HUES64 (cell line): ENCODE results near the gene IQCF2.
"Not testable (repeated sequence)": the region's sequence is repeated elsewhere in the genome, so short reads cannot be mapped to it uniquely, and the experiment has no call there.

Source experiments
- H3K27ac ChIP-seq: 2 replicates; pipeline ENCODE4 v1.7.0; 2013; ENCODE audit warnings: low read depth, low read length, inconsistent platforms
- H3K27me3 ChIP-seq: 2 replicates; pipeline ENCODE4 v1.6.1; 2013; ENCODE audit warnings: mild to moderate bottlenecking, low read length; ENCODE audit not compliant: insufficient read depth
- H3K36me3 ChIP-seq: 2 replicates; pipeline ENCODE4 v1.6.1; 2013; ENCODE audit warnings: mild to moderate bottlenecking, low read length; ENCODE audit not compliant: insufficient read depth
- H3K4me1 ChIP-seq: 2 replicates; pipeline ENCODE4 v1.6.1; 2013; ENCODE audit warnings: mild to moderate bottlenecking, low read length, moderate library complexity; ENCODE audit not compliant: insufficient read depth
- H3K4me3 ChIP-seq: 2 replicates; pipeline ENCODE4 v1.5.1; 2013; ENCODE audit warnings: mild to moderate bottlenecking, low read length, moderate library complexity
- H3K9ac ChIP-seq: 2 replicates; pipeline ENCODE4 v1.6.1; 2013; ENCODE audit warnings: mild to moderate bottlenecking, low read depth, low read length
- H3K9me3 ChIP-seq: 2 replicates; pipeline ENCODE4 v1.6.1; 2013; ENCODE audit warnings: low read depth, low read length; ENCODE audit not compliant: insufficient read depth
- WGBS: fragments of 150-250, 120-280 bp; methylation state at CpG from one replicate; pipeline ENCODE4 v1.1.7; 2013; ENCODE audit warnings: missing lambda C conversion rate; 5-methylcytosine and 5-hydroxymethylcytosine counted together

Gene IQCF2

GRCh38 chr3:51879937-51880336 is 18.5 kb downstream of the IQCF2 start:
- no peak overlapping the region for H3K9ac ChIP-seq
- H3K36me3 ChIP-seq, result no peaks in the 10 kb centered on the region
- no peaks in the 10 kb centered on the region for H3K4me1 ChIP-seq
- H3K27me3 ChIP-seq, result no peaks in the 10 kb centered on the region
- H3K9me3 ChIP-seq, result no peaks in the 10 kb centered on the region
- no peak overlapping the region for H3K27ac ChIP-seq
- no peak overlapping the region for H3K4me3 ChIP-seq
- WGBS, result 100% methylated on average over 1 of the region's 2 CpGs

GRCh38 chr3:51886447-51886846 is 25.0 kb downstream of the IQCF2 start:
- H3K27ac ChIP-seq, result no peak overlapping the region
- H3K4me1 ChIP-seq, result no peaks in the 10 kb centered on the region
- no peaks in the 10 kb centered on the region for H3K36me3 ChIP-seq
- H3K9ac ChIP-seq, result no peak overlapping the region
- no peaks in the 10 kb centered on the region for H3K27me3 ChIP-seq
- no peak overlapping the region for H3K4me3 ChIP-seq
- H3K9me3 ChIP-seq, result no peaks in the 10 kb centered on the region

GRCh38 chr3:51887620-51888019 is 26.2 kb downstream of the IQCF2 start:
- Histone ChIP-seq H3K4me1 (no peaks in the 10 kb centered on the region), H3K9me3 (no peaks in the 10 kb centered on the region), H3K27ac (no peak overlapping the region), H3K27me3 (no peaks in the 10 kb centered on the region), H3K4me3 (no peak overlapping the region), H3K9ac (no peak overlapping the region), H3K36me3 (no peaks in the 10 kb centered on the region)
- WGBS, result 93% methylated on average over 2 of the region's 2 CpGs

- H3K4me3 ChIP-seq, result no peak overlapping the region
- no peak overlapping the region for H3K9ac ChIP-seq
- 95% methylated on average over 12 of the region's 12 CpGs for WGBS
- no peaks in the 10 kb centered on the region for H3K27me3 ChIP-seq
- H3K4me1 ChIP-seq, result no peaks in the 10 kb centered on the region
- H3K9me3 ChIP-seq, result no peaks in the 10 kb centered on the region
- no peak overlapping the region for H3K27ac ChIP-seq
- no peaks in the 10 kb centered on the region for H3K36me3 ChIP-seq
Measured at GRCh38 chr3:51888463-51889105, 27.2 kb downstream of the IQCF2 start.

GRCh38 chr3:51891242-51892039 is 30.0 kb downstream of the IQCF2 start:
- H3K27me3 ChIP-seq, result no peaks in the 10 kb centered on the region
- no peaks in the 10 kb centered on the region for H3K4me1 ChIP-seq
- no peak overlapping the region for H3K27ac ChIP-seq
- no peaks in the 10 kb centered on the region for H3K9me3 ChIP-seq
- no peak overlapping the region for H3K4me3 ChIP-seq
- no peaks in the 10 kb centered on the region for H3K36me3 ChIP-seq
- WGBS, result 91% methylated on average over 7 of the region's 7 CpGs
- no peak overlapping the region for H3K9ac ChIP-seq

- Histone ChIP-seq H3K9me3 (no peaks in the 10 kb centered on the region), H3K4me1 (no peaks in the 10 kb centered on the region), H3K36me3 (no peaks in the 10 kb centered on the region), H3K4me3 (no peak overlapping the region), H3K9ac (no peak overlapping the region), H3K27ac (no peak overlapping the region), H3K27me3 (no peaks in the 10 kb centered on the region)
- WGBS, result 92% methylated on average over 4 of the region's 4 CpGs
Measured at GRCh38 chr3:51894391-51894790, 33.0 kb downstream of the IQCF2 start.

- Histone ChIP-seq H3K9me3 (no peaks in the 10 kb centered on the region), H3K36me3 (no peaks in the 10 kb centered on the region), H3K27me3 (no peaks in the 10 kb centered on the region), H3K4me1 (no peaks in the 10 kb centered on the region), H3K9ac (no peak overlapping the region), H3K27ac (no peak overlapping the region), H3K4me3 (no peak overlapping the region)
- WGBS, result 95% methylated on average over 16 of the region's 16 CpGs
Measured at GRCh38 chr3:51894939-51895338, 33.5 kb downstream of the IQCF2 start.

GRCh38 chr3:51896607-51897305 is 35.3 kb downstream of the IQCF2 start:
- no peaks in the 10 kb centered on the region for H3K27me3 ChIP-seq
- WGBS, result 96% methylated on average over 10 of the region's 10 CpGs
- no peaks in the 10 kb centered on the region for H3K9me3 ChIP-seq
- no peaks in the 10 kb centered on the region for H3K36me3 ChIP-seq
- H3K27ac ChIP-seq, result no peak overlapping the region
- peaks cover 8% of the 10 kb centered on the region; the same call in 1 of the 2 replicates for H3K4me1 ChIP-seq
- no peak overlapping the region for H3K9ac ChIP-seq
- H3K4me3 ChIP-seq, result no peak overlapping the region

GRCh38 chr3:51897391-51897790 is 36.0 kb downstream of the IQCF2 start:
- H3K36me3 ChIP-seq, result no peaks in the 10 kb centered on the region
- H3K27ac ChIP-seq, result no peak overlapping the region
- H3K27me3 ChIP-seq, result no peaks in the 10 kb centered on the region
- WGBS, result 95% methylated on average over 15 of the region's 15 CpGs
- no peak overlapping the region for H3K9ac ChIP-seq
- H3K9me3 ChIP-seq, result no peaks in the 10 kb centered on the region
- H3K4me1 ChIP-seq, result peaks cover 8% of the 10 kb centered on the region; the same call in 1 of the 2 replicates
- no peak overlapping the region for H3K4me3 ChIP-seq

- 93% methylated on average over 7 of the region's 7 CpGs for WGBS
- H3K27ac ChIP-seq, H3K27me3 ChIP-seq, H3K4me3 ChIP-seq, H3K9ac ChIP-seq, H3K9me3 ChIP-seq, H3K36me3 ChIP-seq, H3K4me1 ChIP-seq: not testable (repeated sequence)
Measured at GRCh38 chr3:51900043-51900442, 38.6 kb downstream of the IQCF2 start.

- H3K27me3 ChIP-seq, H3K36me3 ChIP-seq, H3K4me1 ChIP-seq, H3K27ac ChIP-seq, H3K9ac ChIP-seq, H3K4me3 ChIP-seq, H3K9me3 ChIP-seq: not testable (repeated sequence)
- WGBS, result 75% methylated on average over 6 of the region's 7 CpGs
Measured at GRCh38 chr3:51902361-51902760, 40.9 kb downstream of the IQCF2 start.
